AG04450 (cell line): ENCODE data around the gene MSI2. TPM values are rescaled to one million over a fixed set of nuclear protein-coding genes. Genes with fewer than 3 reads are reported as not detected.

ENCODE experiments used
- CTCF ChIA-PET: fragments of 300-600, 350-600 bp; formaldehyde crosslinking; extraction: SDS; loops from one replicate; lab custom pipeline; 2022; ENCODE audit warnings: antibody characterized with exemption, inconsistent platforms; lab: Charles Lee
- POLR2A ChIA-PET: fragments of 350-600 bp; formaldehyde crosslinking; extraction: SDS; loops from one replicate; lab custom pipeline; 2021; ENCODE audit warnings: antibody characterized with exemption, inconsistent platforms; lab: Yijun Ruan, JAX
- DNase-seq: peaks from one replicate; pipeline ENCODE4 v3.0.0-alpha.2; 2011; ENCODE audit warnings: low read depth, low spot score
- H3K27ac ChIP-seq: one replicate; pipeline ENCODE4 v1.5.1; 2012; ENCODE audit warnings: low read depth, low read length, control low read depth
- H3K27me3 ChIP-seq: one replicate; pipeline ENCODE4 v1.6.0; 2012; ENCODE audit warnings: low read length; ENCODE audit not compliant: control insufficient read depth, insufficient read depth
- H3K4me3 ChIP-seq: 2 replicates; pipeline ENCODE4 v1.5.1; 2011; ENCODE audit warnings: mild to moderate bottlenecking, low read depth, low read length, control low read depth
- H3K9me3 ChIP-seq: 2 replicates; pipeline ENCODE4 v1.5.1; 2012; ENCODE audit warnings: low read length; ENCODE audit not compliant: control insufficient read depth, insufficient read depth
- polyA plus RNA-seq: library from polyadenylated mRNA; depleted of rRNA; stranded (reverse); fragments of >200 nt; gene quantifications from 2 replicates; pipeline ENCODE4 v1.2.3, GENCODE V29; 2011
- TF ChIP-seq, protein P1 (sequence below): IDR thresholded peaks from 2 replicates; pipeline ENCODE4 v1.5.1; 2011; ENCODE audit warnings: low read depth, low read length, control low read depth, inconsistent platforms

MSI2 gene
- polyA plus RNA-seq, 1 experiment, result 26.2 TPM

DNA sequence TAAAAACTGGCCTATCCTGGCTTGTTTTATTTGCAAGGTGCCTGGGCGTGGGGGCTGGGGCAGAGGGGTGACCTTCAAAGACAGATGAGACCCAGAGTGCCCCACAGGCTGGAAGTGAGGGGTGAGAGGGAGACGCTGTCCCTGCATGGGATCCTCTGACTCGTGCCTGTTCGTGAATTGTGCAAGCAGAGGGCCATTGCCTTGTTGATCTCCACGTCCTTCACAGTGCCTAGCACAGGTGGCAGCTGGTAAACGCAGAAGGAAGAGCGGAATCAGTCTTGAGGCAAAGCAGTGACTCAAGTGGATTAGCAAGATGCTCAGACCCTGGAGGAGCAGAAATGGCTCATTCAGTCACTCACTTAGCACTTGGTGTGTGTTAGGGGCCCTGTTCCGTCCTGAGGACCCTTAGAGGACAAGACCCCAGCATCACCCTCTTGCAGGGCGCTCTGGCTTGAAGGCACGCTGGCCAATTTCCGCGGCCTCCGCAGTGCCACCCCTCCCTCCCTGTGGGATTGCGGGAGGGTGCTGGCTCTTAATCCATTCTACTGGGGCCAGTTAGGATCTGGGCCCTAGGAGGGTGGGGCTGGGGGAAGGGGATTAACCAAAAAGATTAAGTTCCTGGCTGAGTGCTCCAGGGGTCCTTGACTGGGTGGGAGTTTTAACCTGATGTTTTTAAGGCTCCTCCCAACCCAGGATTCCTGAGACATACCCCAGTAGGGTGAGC is 337.6 kb downstream of the MSI2 start:
- CTCF ChIA-PET, result interaction anchor here (0.6 to 2.4 kb wide), 3 partner anchors 78 to 351 kb away, joined by 3 to 15 read pairs (median 5); no protein-coding TSS in a partner anchor
- Histone ChIP-seq H3K9me3 (peaks cover 9% of the 10 kb centered on the region), H3K27ac (no peak overlapping the region), H3K4me3 (no peak overlapping the region), H3K27me3 (no peaks in the 10 kb centered on the region)
- TF ChIP-seq, protein P1, sequence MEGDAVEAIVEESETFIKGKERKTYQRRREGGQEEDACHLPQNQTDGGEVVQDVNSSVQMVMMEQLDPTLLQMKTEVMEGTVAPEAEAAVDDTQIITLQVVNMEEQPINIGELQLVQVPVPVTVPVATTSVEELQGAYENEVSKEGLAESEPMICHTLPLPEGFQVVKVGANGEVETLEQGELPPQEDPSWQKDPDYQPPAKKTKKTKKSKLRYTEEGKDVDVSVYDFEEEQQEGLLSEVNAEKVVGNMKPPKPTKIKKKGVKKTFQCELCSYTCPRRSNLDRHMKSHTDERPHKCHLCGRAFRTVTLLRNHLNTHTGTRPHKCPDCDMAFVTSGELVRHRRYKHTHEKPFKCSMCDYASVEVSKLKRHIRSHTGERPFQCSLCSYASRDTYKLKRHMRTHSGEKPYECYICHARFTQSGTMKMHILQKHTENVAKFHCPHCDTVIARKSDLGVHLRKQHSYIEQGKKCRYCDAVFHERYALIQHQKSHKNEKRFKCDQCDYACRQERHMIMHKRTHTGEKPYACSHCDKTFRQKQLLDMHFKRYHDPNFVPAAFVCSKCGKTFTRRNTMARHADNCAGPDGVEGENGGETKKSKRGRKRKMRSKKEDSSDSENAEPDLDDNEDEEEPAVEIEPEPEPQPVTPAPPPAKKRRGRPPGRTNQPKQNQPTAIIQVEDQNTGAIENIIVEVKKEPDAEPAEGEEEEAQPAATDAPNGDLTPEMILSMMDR, result no peak
- POLR2A ChIA-PET, result no interaction called here
- no peak for DNase-seq

DNA sequence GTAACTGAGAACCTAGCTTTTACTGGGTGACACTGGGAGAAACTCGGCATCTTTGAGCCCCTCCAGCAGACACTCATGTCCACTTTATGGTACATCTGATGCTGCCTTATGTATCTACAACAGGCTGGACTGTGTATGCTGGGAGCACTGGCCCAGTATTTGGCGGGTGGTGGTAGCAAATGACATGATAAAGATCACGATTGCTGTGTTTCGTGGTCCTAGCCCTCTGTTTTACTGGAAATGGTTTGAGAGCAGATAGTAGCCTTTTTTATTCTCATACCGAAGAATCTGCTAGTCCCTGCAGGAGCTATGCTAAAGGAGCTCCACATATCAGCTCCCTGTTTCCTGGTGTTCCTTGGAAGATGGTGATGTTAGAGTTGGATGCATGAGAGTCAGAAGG is 338.4 kb downstream of the MSI2 start:
- no peak for DNase-seq
- H3K27me3 ChIP-seq, result no peaks in the 10 kb centered on the region
- CTCF ChIA-PET, result interaction anchor here (0.6 to 2.4 kb wide), 4 partner anchors 77 to 352 kb away, joined by 3 to 15 read pairs (median 6); no protein-coding TSS in a partner anchor
- H3K27ac ChIP-seq, result no peak overlapping the region
- H3K9me3 ChIP-seq, result peaks cover 9% of the 10 kb centered on the region
- no peak overlapping the region for H3K4me3 ChIP-seq
- POLR2A ChIA-PET, result no interaction called here
- TF ChIP-seq, protein P1, result no peak

DNA sequence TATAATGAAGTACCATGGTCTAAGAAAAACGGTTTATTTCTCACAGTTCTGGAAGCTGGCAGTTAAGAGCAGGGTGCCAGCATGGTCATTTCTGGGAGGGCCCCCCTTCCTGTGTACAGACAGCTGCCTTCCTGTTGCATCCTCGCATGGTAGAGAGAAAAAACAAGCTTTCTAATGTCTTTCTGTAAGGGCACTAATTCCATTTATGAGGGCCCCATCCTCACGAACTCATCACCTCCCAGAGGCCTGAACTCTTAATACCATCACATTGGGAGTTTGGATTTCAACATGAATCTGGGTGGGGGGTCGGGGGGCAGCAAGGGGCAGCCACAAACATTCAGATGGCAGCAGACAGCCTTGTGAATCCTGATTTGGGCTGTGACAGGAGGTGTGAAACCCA is 339.1 kb downstream of the MSI2 start:
- TF ChIP-seq, protein P1, result no peak
- Histone ChIP-seq H3K27me3 (no peaks in the 10 kb centered on the region), H3K9me3 (peaks cover 9% of the 10 kb centered on the region), H3K4me3 (no peak overlapping the region), H3K27ac (no peak overlapping the region)
- DNase-seq, result no peak
- CTCF ChIA-PET, result interaction anchor here (2.1 to 2.4 kb wide), 2 partner anchors 76 to 152 kb away, joined by 8 to 15 read pairs; no protein-coding TSS in a partner anchor
- POLR2A ChIA-PET, result no interaction called here

DNA sequence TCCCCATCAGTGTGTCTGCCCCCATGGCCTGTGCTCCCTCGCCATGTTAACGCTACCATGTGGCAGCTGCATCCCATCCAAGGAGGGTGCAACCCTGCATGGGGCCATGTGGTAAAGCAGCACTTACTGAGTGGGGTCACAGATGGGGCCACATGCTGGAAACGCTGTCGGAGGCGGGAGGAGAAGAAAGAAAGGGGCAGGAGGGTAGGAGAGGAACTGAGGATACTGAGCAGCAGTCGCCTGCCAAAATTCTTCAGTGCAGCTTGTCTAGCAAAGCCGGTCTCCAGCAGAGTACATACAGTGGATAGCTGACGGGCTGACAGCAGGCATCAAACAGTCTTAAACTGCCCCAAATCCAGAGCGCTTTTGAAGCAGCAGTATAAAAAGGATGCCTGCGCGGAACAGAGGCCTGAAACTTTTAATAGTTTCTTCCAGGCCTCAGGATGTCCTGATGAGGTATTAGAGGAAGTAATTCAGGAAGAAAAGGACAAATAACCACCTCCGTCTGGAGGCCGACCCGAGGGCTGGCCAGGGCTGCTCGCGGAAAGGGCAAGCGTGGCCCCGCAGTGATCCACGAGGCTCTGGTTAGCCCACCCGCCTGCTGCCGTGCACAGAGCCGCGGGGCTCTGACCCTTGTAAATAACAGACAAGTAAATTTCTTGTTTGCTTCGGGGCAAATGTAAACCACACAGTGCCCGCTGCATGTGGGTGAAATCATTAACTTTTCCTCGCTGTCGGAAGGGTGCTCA is 339.8 kb downstream of the MSI2 start:
- Histone ChIP-seq H3K27me3 (no peaks in the 10 kb centered on the region), H3K4me3 (no peak overlapping the region), H3K27ac (no peak overlapping the region), H3K9me3 (peaks cover 9% of the 10 kb centered on the region)
- TF ChIP-seq, protein P1, result no peak
- ChIA-PET POLR2A (no interaction called here), CTCF (interaction anchor here (1.9 to 6.5 kb wide), 5 partner anchors 10 to 151 kb away, joined by 4 to 116 read pairs (median 15); no protein-coding TSS in a partner anchor)
- no peak for DNase-seq
